ENCODE data around the gene AKAP7. TPM values are rescaled to one million over a fixed set of nuclear protein-coding genes. Genes with fewer than 3 reads are reported as not detected.

The AKAP7 gene
- total and polyA plus RNA-seq, 2 donors (not counting 1 experiment from before 2014, with no cell fraction given): 6.3 to 10.8 TPM

DNA sequence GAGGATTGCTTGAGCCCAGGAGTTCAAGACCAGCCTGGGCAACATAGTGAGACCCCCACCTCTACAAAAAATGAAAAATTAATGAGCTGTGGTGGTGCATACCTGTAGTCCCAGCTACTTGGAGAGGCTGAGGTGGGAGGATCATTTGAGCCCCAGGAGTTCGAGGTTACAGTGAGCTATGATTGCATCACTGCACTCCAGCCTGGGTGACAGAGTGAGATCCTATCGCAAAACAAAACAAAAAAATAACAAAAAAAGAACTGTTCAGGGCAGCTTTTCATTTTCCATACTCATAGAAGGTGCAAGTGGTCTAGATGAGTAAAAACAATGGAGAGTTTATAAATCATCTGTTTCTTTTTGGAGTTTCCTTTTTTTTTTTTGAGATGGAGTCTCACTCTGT, 21.1 kb downstream of the AKAP7 start:
- Histone ChIP-seq H4K20me1 (ENCODE audit: control insufficient read depth, insufficient read depth, low read length, poor library complexity, severe bottlenecking) (no peaks in the 10 kb centered on the region), H3K27ac (ENCODE audit: low read length in 2 of 2) (no peak overlapping the region), H3K9ac (ENCODE audit: low read length) (no peak overlapping the region), H3K9me3 (ENCODE audit: control extremely low read depth in 1 of 3, control insufficient read depth in 2 of 3, insufficient read depth in 1 of 3, low read length in 2 of 3) (no peaks in the 10 kb centered on the region), H3K4me3 (ENCODE audit: control extremely low read depth in 1 of 5, extremely low read depth in 1 of 5, insufficient read depth in 1 of 5, low read depth in 2 of 5, low read length in 4 of 5) (no peak overlapping the region), H3K27me3 (replicated peaks in 1 of 4; ENCODE audit: control extremely low read depth in 1 of 4, control insufficient read depth in 3 of 4, insufficient read depth in 4 of 4, low read length in 3 of 4) (no peaks in the 10 kb centered on the region), H2AFZ (ENCODE audit: insufficient read depth, low read depth, low read length, poor library complexity, severe bottlenecking) (no peak overlapping the region), H3K4me1 (ENCODE audit: control insufficient read depth in 2 of 2, insufficient read depth in 2 of 2, low read length in 2 of 2) (no peaks in the 10 kb centered on the region), H3K36me3 (replicated peaks in 1 of 2; ENCODE audit: control extremely low read depth in 1 of 2, control insufficient read depth in 1 of 2, extremely low read depth in 1 of 2, insufficient read depth in 2 of 2, low read length in 1 of 2) (no peaks in the 10 kb centered on the region), H3K4me2 (replicated peaks; ENCODE audit: low read depth, low read length, poor library complexity, severe bottlenecking) (no peak overlapping the region), H3K79me2 (ENCODE audit: control insufficient read depth, insufficient read depth, low read length) (no peaks in the 10 kb centered on the region)
- Mint-ChIP-seq H3K27ac (no peak overlapping the region), H3K4me3 (no peak overlapping the region), H3K27me3 (no peaks in the 10 kb centered on the region), H3K9me3 (ENCODE audit: insufficient read depth) (no peaks in the 10 kb centered on the region), H3K4me1 (no peaks in the 10 kb centered on the region)
- WGBS (ENCODE audit: insufficient coverage): 67% methylated on average over 1 of the region's 2 CpGs
- ChIA-PET CTCF (interaction anchor here (1.1 to 1.5 kb wide), 3 partner anchors 14 to 378 kb away, joined by 3 to 6 read pairs (median 3); no protein-coding TSS in a partner anchor), POLR2A (no interaction called here)
- intact Hi-C loops (cut with micrococcal nuclease): no loop called here
- TF ChIP-seq CTCF (IDR thresholded peaks at IDR 0.05) (no peak), EZH2 (IDR thresholded peaks at IDR 0.05; ENCODE audit: borderline replicate concordance, insufficient read depth, low read depth, low read length, poor library complexity, severe bottlenecking) (no peak)
- DNase-seq (no peak), ATAC-seq (ENCODE audit: low read depth) (no peak)

GRCh38 chr6:131159578-131159977, 24.3 kb downstream of the AKAP7 start:
- TF ChIP-seq CTCF (IDR thresholded peaks at IDR 0.05): no peak
- no peak for TF ChIP-seq EZH2 (IDR thresholded peaks at IDR 0.05; ENCODE audit: borderline replicate concordance, insufficient read depth, low read depth, low read length, poor library complexity, severe bottlenecking)
- H3K4me1 Mint-ChIP-seq: no peaks in the 10 kb centered on the region
- no peaks in the 10 kb centered on the region for H3K79me2 ChIP-seq (ENCODE audit: control insufficient read depth, insufficient read depth, low read length)
- ATAC-seq (ENCODE audit: low read depth): no peak
- no peaks in the 10 kb centered on the region for H3K4me1 ChIP-seq (ENCODE audit: control insufficient read depth in 2 of 2, insufficient read depth in 2 of 2, low read length in 2 of 2)
- no peak overlapping the region for H3K4me3 Mint-ChIP-seq
- ChIA-PET POLR2A (no interaction called here), CTCF (no interaction called here)
- H3K9me3 Mint-ChIP-seq (ENCODE audit: insufficient read depth): no peaks in the 10 kb centered on the region
- WGBS (ENCODE audit: insufficient coverage): no CpG with 5 or more reads among the region's 2 CpGs
- no peaks in the 10 kb centered on the region for H3K27me3 ChIP-seq (replicated peaks in 1 of 4; ENCODE audit: control extremely low read depth in 1 of 4, control insufficient read depth in 3 of 4, insufficient read depth in 4 of 4, low read length in 3 of 4)
- no peaks in the 10 kb centered on the region for H4K20me1 ChIP-seq (ENCODE audit: control insufficient read depth, insufficient read depth, low read length, poor library complexity, severe bottlenecking)
- no peak overlapping the region for H3K9ac ChIP-seq (ENCODE audit: low read length)
- no peak overlapping the region for H3K27ac ChIP-seq (ENCODE audit: low read length in 2 of 2)
- no peaks in the 10 kb centered on the region for H3K9me3 ChIP-seq (ENCODE audit: control extremely low read depth in 1 of 3, control insufficient read depth in 2 of 3, insufficient read depth in 1 of 3, low read length in 2 of 3)
- no peak overlapping the region for H3K4me2 ChIP-seq (replicated peaks; ENCODE audit: low read depth, low read length, poor library complexity, severe bottlenecking)
- DNase-seq: no peak
- intact Hi-C loops (cut with micrococcal nuclease): no loop called here
- no peak overlapping the region for H2AFZ ChIP-seq (ENCODE audit: insufficient read depth, low read depth, low read length, poor library complexity, severe bottlenecking)
- H3K27ac Mint-ChIP-seq: no peak overlapping the region
- H3K27me3 Mint-ChIP-seq: no peaks in the 10 kb centered on the region
- H3K36me3 ChIP-seq (replicated peaks in 1 of 2; ENCODE audit: control extremely low read depth in 1 of 2, control insufficient read depth in 1 of 2, extremely low read depth in 1 of 2, insufficient read depth in 2 of 2, low read length in 1 of 2): no peaks in the 10 kb centered on the region
- no peak overlapping the region for H3K4me3 ChIP-seq (ENCODE audit: control extremely low read depth in 1 of 5, extremely low read depth in 1 of 5, insufficient read depth in 1 of 5, low read depth in 2 of 5, low read length in 4 of 5)

Measured in B cell (primary cell).